Esophagus squamous epithelium (tissue), 5 donors: ENCODE measurements around the gene GALNT7. TPM values are rescaled to one million over a fixed set of nuclear protein-coding genes. Genes with fewer than 3 reads are reported as not detected.

ENCODE experiments used
- DNase-seq: peaks from one replicate; lab custom pipeline; 2025; lab: John Stamatoyannopoulos, UW
- H3K27ac ChIP-seq, 4 donors: fragments of 200-600 bp; sonication (generic); one replicate each; pipeline ENCODE4 v1.5.1; 2016 to 2019; ENCODE audit warnings: mild to moderate bottlenecking in 1 of 4
- H3K27me3 ChIP-seq, 4 donors: fragments of 200-600 bp; sonication (generic); 1 replicate in 3 of 4; 2 replicates in 1 of 4; pipeline versions ENCODE4 v1.5.1 to v1.6.0; 2017 to 2021; ENCODE audit warnings: antibody characterized with exemption in 1 of 4
- H3K36me3 ChIP-seq, 3 donors: fragments of 200-600 bp; sonication (generic); one replicate each; pipeline ENCODE4 v1.5.1; 2016 to 2019
- H3K4me1 ChIP-seq, 3 donors: fragments of 200-600 bp; sonication (generic); one replicate each; pipeline ENCODE4 v1.5.1; 2017 to 2019
- H3K4me3 ChIP-seq, 4 donors: fragments of 200-600 bp; sonication (generic); 1 replicate in 3 of 4; 2 replicates in 1 of 4; pipeline ENCODE4 v1.5.1; 2016 to 2019; ENCODE audit warnings: mild to moderate bottlenecking in 2 of 4, moderate library complexity in 1 of 4
- H3K9me3 ChIP-seq, 3 donors: fragments of 200-600 bp; sonication (generic); one replicate each; pipeline ENCODE4 v1.5.1; 2016 to 2019
- CTCF ChIP-seq, 6 experiments: fragments of 450-650 bp in 4 of 6; fragments of 200-600 bp in 2 of 6; sonication (generic) in 2 of 6; IDR thresholded peaks; one replicate each; pipeline ENCODE4 v1.5.1; 2016 to 2019; ENCODE audit warnings: antibody characterized with exemption in 6 of 6, mild to moderate bottlenecking in 4 of 6, moderate library complexity in 4 of 6
- POLR2A ChIP-seq, 4 donors: fragments of 450-650 bp; IDR thresholded peaks; one replicate each; pipeline ENCODE4 v1.6.1; 2017; ENCODE audit warnings: antibody characterized with exemption in 4 of 4, mild to moderate bottlenecking in 4 of 4, moderate library complexity in 3 of 4
- WGBS, 2 donors: methylation state at CpG; one replicate each; pipeline ENCODE4 v1.1.5; 2018; 5-methylcytosine and 5-hydroxymethylcytosine counted together
- intact Hi-C: fragments of 100-400 bp; cut with DNase I; formaldehyde crosslinking; loops from one replicate; pipeline ENCODE4 v1.15.0; 2022
- total RNA-seq, 4 donors: library from RNA; depleted of rRNA; stranded (reverse); fragments of >200 nt; gene quantifications; one replicate each; pipeline ENCODE4 v1.1.0, GENCODE V29; 2016
- donor health status: DM: yes; HTN: yes; CAD: no.

Gene GALNT7
- total RNA-seq, 4 donors from 2014 or later: 17.9 to 33.8 (median 23.6) TPM

- Histone ChIP-seq H3K4me1 (peaks cover 0 to 62% (median 10%) of the 10 kb centered on the region in 3 donors), H3K36me3 (no peaks in the 10 kb centered on the region), H3K9me3 (no peaks in the 10 kb centered on the region), H3K27me3 (no peaks in the 10 kb centered on the region), H3K4me3 (no peak overlapping the region), H3K27ac (no peak overlapping the region)
- TF ChIP-seq CTCF (IDR thresholded peaks at IDR 0.05) (no peak), POLR2A (IDR thresholded peaks at IDR 0.05) (no peak)
- DNase-seq: no peak
- 51 to 57% methylated on average over 1 of the region's 1 CpG for whole genome bisulfite sequencing, 2 donors
- intact Hi-C loops: no loop called here
Measured at GRCh38 chr4:173212379-173212778, 43.8 kb downstream of the GALNT7 start.

GRCh38 chr4:173213296-173213695 is 44.7 kb downstream of the GALNT7 start:
- Histone ChIP-seq H3K4me3 (no peak overlapping the region), H3K36me3 (no peaks in the 10 kb centered on the region), H3K9me3 (no peaks in the 10 kb centered on the region), H3K27ac (no peak overlapping the region), H3K4me1 (peaks cover 0 to 71% (median 17%) of the 10 kb centered on the region in 3 donors), H3K27me3 (no peaks in the 10 kb centered on the region)
- TF ChIP-seq POLR2A (IDR thresholded peaks at IDR 0.05) (no peak), CTCF (IDR thresholded peaks at IDR 0.05) (no peak)
- intact Hi-C loops: no loop called here
- DNase-seq: no peak
- 67 to 73% methylated on average over 2 of the region's 2 CpGs for WGBS, 2 donors

GRCh38 chr4:173214231-173214630 is 45.6 kb downstream of the GALNT7 start:
- Histone ChIP-seq H3K36me3 (no peaks in the 10 kb centered on the region), H3K9me3 (no peaks in the 10 kb centered on the region), H3K27ac (peak overlapping the region in 1 of 4 donors; percentile 8), H3K4me3 (no peak overlapping the region), H3K4me1 (peaks cover 0 to 76% (median 22%) of the 10 kb centered on the region in 3 donors), H3K27me3 (no peaks in the 10 kb centered on the region)
- WGBS, 2 donors: 70 to 86% methylated on average over 1 of the region's 1 CpG
- intact Hi-C loops: no loop called here
- no peak for DNase-seq
- TF ChIP-seq CTCF (IDR thresholded peaks at IDR 0.05) (no peak), POLR2A (IDR thresholded peaks at IDR 0.05) (no peak)

GRCh38 chr4:173214661-173215060 is 46.0 kb downstream of the GALNT7 start:
- Histone ChIP-seq H3K4me1 (peaks cover 0 to 74% (median 22%) of the 10 kb centered on the region in 3 donors), H3K9me3 (no peaks in the 10 kb centered on the region), H3K27me3 (no peaks in the 10 kb centered on the region), H3K4me3 (no peak overlapping the region), H3K27ac (peak overlapping the region in 1 of 4 donors; percentile 8), H3K36me3 (no peaks in the 10 kb centered on the region)
- 9 to 33% methylated on average over 2 of the region's 2 CpGs for WGBS, 2 donors
- no peak for DNase-seq
- TF ChIP-seq CTCF (IDR thresholded peaks at IDR 0.05) (no peak), POLR2A (IDR thresholded peaks at IDR 0.05) (no peak)
- intact Hi-C loops: no loop called here

GRCh38 chr4:173217075-173217474 is 48.5 kb downstream of the GALNT7 start:
- no peak for TF ChIP-seq CTCF (IDR thresholded peaks at IDR 0.05)
- Histone ChIP-seq H3K9me3 (no peaks in the 10 kb centered on the region), H3K4me3 (no peak overlapping the region), H3K27ac (peak overlapping the region in 2 of 4 donors; percentile 6 to 17), H3K4me1 (peaks cover 0 to 58% (median 18%) of the 10 kb centered on the region in 3 donors), H3K36me3 (no peaks in the 10 kb centered on the region), H3K27me3 (no peaks in the 10 kb centered on the region)
- intact Hi-C loops: no loop called here
- 83 to 89% methylated on average over 1 of the region's 1 CpG for WGBS, 2 donors
- DNase-seq: no peak
